ENCODE measurements around the gene KCNQ1. TPM values are rescaled to one million over a fixed set of nuclear protein-coding genes. Genes with fewer than 3 reads are reported as not detected.

KCNQ1 gene
- total and polyA plus RNA-seq, 9 donors = 1.4 to 17.2 (median 3.8) TPM

DNA sequence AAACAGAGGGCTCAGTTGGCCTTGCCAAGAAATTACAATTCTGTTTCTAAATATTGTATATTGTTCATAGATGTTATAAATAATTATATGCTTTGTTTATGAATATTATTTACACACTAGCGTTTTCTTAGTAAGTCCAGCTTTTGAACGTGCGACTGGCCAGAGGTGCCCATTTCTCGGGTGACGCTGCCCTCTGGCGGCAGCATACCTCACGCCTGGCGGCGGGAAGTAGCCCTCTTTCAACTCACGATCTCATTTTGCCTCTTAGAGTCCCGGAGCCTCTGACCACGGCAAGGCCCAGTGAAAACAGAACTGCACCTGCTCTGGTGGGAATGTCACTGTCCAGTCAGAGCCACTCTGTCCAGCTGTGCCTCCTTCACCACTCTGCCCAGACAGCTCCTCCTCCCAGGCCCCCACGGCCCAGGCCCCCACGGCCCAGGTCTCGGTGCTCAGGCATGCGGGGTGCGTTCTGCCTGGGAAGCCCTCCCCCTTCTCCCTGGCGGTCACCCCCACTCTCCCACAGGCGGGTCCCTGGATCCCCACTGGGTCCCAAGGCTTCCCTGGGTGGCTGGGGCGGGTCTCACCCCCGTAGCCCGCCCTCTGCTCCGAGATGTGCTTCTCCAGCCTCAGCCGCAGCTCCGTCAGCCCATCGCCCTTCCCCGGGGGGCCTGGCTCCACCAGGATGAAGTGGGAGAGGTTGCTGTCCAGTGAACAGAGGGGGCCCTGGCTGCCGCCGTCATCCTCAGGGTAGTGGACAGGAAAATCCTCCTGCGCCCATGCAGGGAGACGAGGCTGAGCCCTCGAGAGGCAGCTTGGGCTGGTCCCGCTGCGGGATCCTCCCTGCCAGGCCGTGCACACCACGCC is 24.9 kb upstream of the KCNQ1 start:
- intact Hi-C loops (cut with DNase I) = loop anchor here (1.0 to 10.0 kb wide), 7 partner anchors 105 to 475 kb away; no protein-coding TSS in a partner anchor
- peak; percentile 68 to 90 (median 82) for DNase-seq
- Histone ChIP-seq H3K36me3 (no peaks in the 10 kb centered on the region), H3K4me3 (no peak overlapping the region), H3K27me3 (no peaks in the 10 kb centered on the region), H3K9me3 (no peaks in the 10 kb centered on the region), H3K4me1 (ENCODE audit: insufficient read depth) (peaks cover 2% of the 10 kb centered on the region), H3K27ac (no peak overlapping the region)
- 52 to 54% (median 52%) methylated on average over 34 to 36 of the region's 36 CpGs for WGBS, 3 donors
- TF ChIP-seq POLR2A (IDR thresholded peaks at IDR 0.05) = no peak
- TF ChIP-seq, protein P1, sequence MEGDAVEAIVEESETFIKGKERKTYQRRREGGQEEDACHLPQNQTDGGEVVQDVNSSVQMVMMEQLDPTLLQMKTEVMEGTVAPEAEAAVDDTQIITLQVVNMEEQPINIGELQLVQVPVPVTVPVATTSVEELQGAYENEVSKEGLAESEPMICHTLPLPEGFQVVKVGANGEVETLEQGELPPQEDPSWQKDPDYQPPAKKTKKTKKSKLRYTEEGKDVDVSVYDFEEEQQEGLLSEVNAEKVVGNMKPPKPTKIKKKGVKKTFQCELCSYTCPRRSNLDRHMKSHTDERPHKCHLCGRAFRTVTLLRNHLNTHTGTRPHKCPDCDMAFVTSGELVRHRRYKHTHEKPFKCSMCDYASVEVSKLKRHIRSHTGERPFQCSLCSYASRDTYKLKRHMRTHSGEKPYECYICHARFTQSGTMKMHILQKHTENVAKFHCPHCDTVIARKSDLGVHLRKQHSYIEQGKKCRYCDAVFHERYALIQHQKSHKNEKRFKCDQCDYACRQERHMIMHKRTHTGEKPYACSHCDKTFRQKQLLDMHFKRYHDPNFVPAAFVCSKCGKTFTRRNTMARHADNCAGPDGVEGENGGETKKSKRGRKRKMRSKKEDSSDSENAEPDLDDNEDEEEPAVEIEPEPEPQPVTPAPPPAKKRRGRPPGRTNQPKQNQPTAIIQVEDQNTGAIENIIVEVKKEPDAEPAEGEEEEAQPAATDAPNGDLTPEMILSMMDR (IDR thresholded peaks at IDR 0.05) = peak; percentile 62 to 81 (median 66)

DNA sequence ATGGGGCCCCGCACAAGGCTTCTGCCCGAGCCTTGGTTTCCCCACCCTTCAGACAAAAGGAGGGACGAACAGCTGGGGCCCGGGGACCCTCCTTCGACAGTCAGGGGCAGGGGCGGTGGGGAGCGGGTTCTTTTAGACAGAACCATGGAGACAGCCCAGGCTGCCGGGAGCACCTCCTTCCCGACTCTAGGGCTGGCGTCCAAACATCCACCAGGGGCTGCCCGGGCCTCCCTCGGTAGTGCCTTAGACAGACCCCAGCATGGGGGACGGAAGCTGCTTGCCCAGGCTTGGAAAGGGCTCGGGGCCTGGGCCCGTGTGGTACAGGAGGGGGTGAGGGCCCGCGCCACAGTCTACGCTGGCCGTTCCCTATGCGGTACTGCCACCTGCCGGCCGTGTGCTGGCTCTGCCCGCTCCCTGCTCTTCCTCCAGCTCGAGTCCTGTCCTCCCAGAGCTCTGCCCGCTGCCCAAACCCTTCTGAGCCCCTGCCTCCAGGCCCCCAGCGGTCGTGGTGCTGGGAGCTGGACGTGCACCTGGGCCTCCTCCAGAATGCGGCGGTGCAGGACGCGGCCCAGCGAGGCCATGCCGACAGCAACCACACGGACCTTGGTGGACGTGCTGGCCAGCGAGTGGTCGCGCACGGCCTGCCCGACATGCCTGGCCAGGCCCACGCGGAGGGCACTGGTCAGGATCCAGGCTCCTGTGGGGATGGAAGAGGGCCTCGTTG is 24.1 kb upstream of the KCNQ1 start:
- intact Hi-C loops (cut with DNase I) = loop anchor here (1.0 to 10.0 kb wide), 7 partner anchors 104 to 474 kb away; no protein-coding TSS in a partner anchor
- 13 to 22% (median 14%) methylated on average over 41 to 44 of the region's 44 CpGs for WGBS, 3 donors
- no peaks in the 10 kb centered on the region for H3K9me3 ChIP-seq
- no peaks in the 10 kb centered on the region for H3K27me3 ChIP-seq
- H3K27ac ChIP-seq = no peak overlapping the region
- H3K4me1 ChIP-seq (ENCODE audit: insufficient read depth) = peaks cover 2% of the 10 kb centered on the region
- TF ChIP-seq EP300 (IDR thresholded peaks at IDR 0.05) = no peak
- TF ChIP-seq POLR2A (IDR thresholded peaks at IDR 0.05) = peak; percentile 11
- TF ChIP-seq, protein P1 (IDR thresholded peaks at IDR 0.05) = peak; percentile 90 to 94 (median 92)
- H3K4me3 ChIP-seq = no peak overlapping the region
- no peaks in the 10 kb centered on the region for H3K36me3 ChIP-seq
- DNase-seq = peak; percentile 66 to 86 (median 75)

DNA sequence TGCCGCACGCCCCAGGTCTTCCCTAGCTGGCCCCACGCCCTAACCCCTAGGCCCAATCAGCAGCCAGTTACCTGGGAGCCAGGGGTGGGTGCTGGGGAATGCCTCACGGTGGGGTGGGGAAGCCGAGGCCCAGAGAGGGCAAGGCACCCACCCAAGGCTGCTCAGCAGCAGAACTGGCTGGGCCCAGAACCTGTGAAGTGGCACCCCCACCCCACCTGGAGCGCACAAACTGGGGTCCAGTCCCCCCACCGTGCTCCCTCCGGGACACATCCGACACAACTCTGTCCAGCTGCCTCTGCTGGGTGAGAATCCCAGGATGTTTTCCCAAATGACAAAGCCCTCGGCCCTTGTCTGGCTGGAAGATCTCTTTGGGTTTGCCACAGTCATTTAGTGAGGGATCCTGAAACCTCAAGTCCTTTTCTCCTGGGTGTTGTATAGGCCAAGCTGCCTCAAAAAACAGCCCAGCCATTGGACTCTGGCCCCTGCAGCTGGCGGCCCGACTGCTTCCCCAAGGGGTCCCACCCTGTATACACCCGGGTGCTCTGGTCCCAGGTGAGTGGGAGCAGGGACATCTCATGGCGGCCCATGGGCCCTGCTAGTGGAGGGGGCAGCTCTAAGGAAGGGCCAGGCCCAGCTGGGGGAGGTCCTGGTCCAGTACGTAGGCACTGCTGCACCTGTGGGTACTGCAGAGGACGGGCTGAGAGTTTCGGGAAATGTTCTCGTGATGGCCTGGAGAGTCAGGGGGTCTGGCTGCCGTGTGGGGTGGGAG is 23.4 kb upstream of the KCNQ1 start:
- no peak for TF ChIP-seq POLR2A (IDR thresholded peaks at IDR 0.05)
- H3K27me3 ChIP-seq = no peaks in the 10 kb centered on the region
- no peak overlapping the region for H3K27ac ChIP-seq
- H3K9me3 ChIP-seq = no peaks in the 10 kb centered on the region
- H3K36me3 ChIP-seq = no peaks in the 10 kb centered on the region
- 70 to 76% (median 70%) methylated on average over 19 of the region's 19 CpGs for WGBS, 3 donors
- H3K4me1 ChIP-seq (ENCODE audit: insufficient read depth) = peaks cover 2% of the 10 kb centered on the region
- peak in 1 of 5 donors; percentile 16 for DNase-seq
- intact Hi-C loops (cut with DNase I) = loop anchor here (2.0 to 10.0 kb wide), 6 partner anchors 103 to 473 kb away; no protein-coding TSS in a partner anchor
- H3K4me3 ChIP-seq = no peak overlapping the region

DNA sequence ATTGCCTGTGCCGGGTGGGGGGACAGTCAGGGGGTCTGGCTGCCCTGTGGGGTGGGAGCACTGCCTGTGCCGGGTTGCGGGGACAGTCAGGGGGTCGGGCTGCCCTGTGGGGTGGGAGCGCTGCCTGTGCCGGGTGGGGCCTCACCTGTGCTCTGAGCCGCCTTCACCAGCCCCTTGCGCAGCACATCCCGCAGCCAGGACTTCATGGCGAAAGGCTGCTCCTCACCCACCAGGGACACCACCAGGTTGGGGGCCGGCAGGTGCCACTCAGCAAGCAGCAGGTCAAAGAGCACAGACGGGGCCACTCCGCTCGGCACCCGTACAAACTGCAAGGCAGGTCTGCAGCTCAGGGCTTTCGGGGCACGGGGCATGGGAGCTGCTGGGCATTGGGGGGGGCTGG is 22.8 kb upstream of the KCNQ1 start:
- intact Hi-C loops (cut with DNase I) = loop anchor here (2.0 to 10.0 kb wide), 6 partner anchors 103 to 473 kb away; no protein-coding TSS in a partner anchor
- peak in 1 of 5 donors; percentile 17 for DNase-seq
- no peaks in the 10 kb centered on the region for H3K36me3 ChIP-seq
- WGBS, 3 donors = 84 to 89% (median 88%) methylated on average over 16 to 17 of the region's 17 CpGs
- H3K27me3 ChIP-seq = no peaks in the 10 kb centered on the region
- no peak overlapping the region for H3K27ac ChIP-seq
- H3K4me3 ChIP-seq = no peak overlapping the region
- H3K9me3 ChIP-seq = no peaks in the 10 kb centered on the region
- TF ChIP-seq POLR2A (IDR thresholded peaks at IDR 0.05) = no peak
- TF ChIP-seq, protein P1 (IDR thresholded peaks at IDR 0.05) = no peak
- no peak for TF ChIP-seq EP300 (IDR thresholded peaks at IDR 0.05)
- peaks cover 2% of the 10 kb centered on the region for H3K4me1 ChIP-seq (ENCODE audit: insufficient read depth)
